IPS DF 6.9 (cell line): ENCODE results near the gene BAZ1B.
A peak's percentile ranks its signal among the peaks of the same experiment; 100 is the strongest.
"Not testable (repeated sequence)": the region's sequence is repeated elsewhere in the genome, so short reads cannot be mapped to it uniquely, and the experiment has no call there.

Experiments
- DNase-seq: peaks from one replicate; pipeline ENCODE4 v3.0.0-alpha.2; 2013; ENCODE audit warnings: low read depth, low spot score
- H3K27ac ChIP-seq: one replicate; pipeline ENCODE4 v1.5.1; 2013; ENCODE audit warnings: low read length, control low read depth
- H3K27me3 ChIP-seq: 2 replicates; pipeline ENCODE4 v1.6.1; 2013; ENCODE audit warnings: mild to moderate bottlenecking, low read length; ENCODE audit not compliant: control insufficient read depth, insufficient read depth
- H3K36me3 ChIP-seq: 2 replicates; pipeline ENCODE4 v1.6.1; 2013; ENCODE audit warnings: low read length; ENCODE audit not compliant: control insufficient read depth, insufficient read depth
- H3K4me1 ChIP-seq: 2 replicates; pipeline ENCODE4 v1.6.1; 2013; ENCODE audit warnings: low read length; ENCODE audit not compliant: control insufficient read depth, insufficient read depth
- H3K4me3 ChIP-seq: 2 replicates; pipeline ENCODE4 v1.5.1; 2013; ENCODE audit warnings: mild to moderate bottlenecking, low read length
- H3K9me3 ChIP-seq: 2 replicates; pipeline ENCODE4 v1.6.1; 2013; ENCODE audit warnings: low read length, inconsistent platforms; ENCODE audit not compliant: control insufficient read depth, insufficient read depth
- WGBS: extraction: QIAGEN DNeasy Blood & Tissue Kit; methylation state at CpG from one replicate; pipeline ENCODE4 v1.1.7; 2013; ENCODE audit warnings: mixed read lengths, missing lambda C conversion rate; ENCODE audit not compliant: insufficient read length, insufficient coverage; 5-methylcytosine and 5-hydroxymethylcytosine counted together

BAZ1B gene

DNA sequence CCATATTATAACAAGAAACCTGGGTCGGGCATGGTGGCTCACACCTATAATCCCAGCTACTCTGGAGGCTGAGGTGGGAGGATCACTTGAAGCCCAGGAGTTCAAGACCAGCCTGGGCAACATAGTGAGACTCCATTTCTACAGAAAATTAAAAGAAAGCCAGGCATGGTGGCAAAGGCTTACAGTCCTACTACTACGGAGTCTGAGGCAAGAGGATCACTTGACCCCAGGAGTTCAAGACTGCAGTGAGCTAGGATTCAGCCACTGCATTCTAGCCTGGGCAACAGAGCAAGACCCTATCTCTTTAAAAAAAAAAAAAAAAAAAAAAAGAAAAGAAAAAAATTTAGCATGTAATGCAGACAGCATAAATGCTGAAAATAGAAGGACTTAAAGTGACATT, 16.4 kb upstream of the BAZ1B start:
- DNase-seq, H3K4me3 ChIP-seq, H3K36me3 ChIP-seq, H3K27ac ChIP-seq, H3K9me3 ChIP-seq, H3K4me1 ChIP-seq, H3K27me3 ChIP-seq: not testable (repeated sequence)
- WGBS: no CpG with 5 or more reads among the region's 2 CpGs

GRCh38 chr7:73537051-73537450, 15.0 kb upstream of the BAZ1B start:
- H3K36me3 ChIP-seq: peaks cover 7% of the 10 kb centered on the region; the same call in 1 of the 2 replicates
- WGBS: no CpG with 5 or more reads among the region's 16 CpGs

GRCh38 chr7:73536479-73536878, 14.4 kb upstream of the BAZ1B start:
- no peaks in the 10 kb centered on the region for H3K27me3 ChIP-seq
- no peak for DNase-seq
- WGBS: no CpG with 5 or more reads among the region's 5 CpGs
- H3K9me3 ChIP-seq: no peaks in the 10 kb centered on the region
- H3K36me3 ChIP-seq: peaks cover 7% of the 10 kb centered on the region; the same call in 1 of the 2 replicates
- H3K4me3 ChIP-seq: no peak overlapping the region
- no peaks in the 10 kb centered on the region for H3K4me1 ChIP-seq
- no peak overlapping the region for H3K27ac ChIP-seq

More at GRCh38 chr7:73537051-73537450, 15.0 kb upstream of the BAZ1B start:
- Histone ChIP-seq H3K4me3 (no peak overlapping the region), H3K4me1 (no peaks in the 10 kb centered on the region), H3K27me3 (no peaks in the 10 kb centered on the region), H3K27ac (no peak overlapping the region), H3K9me3 (no peaks in the 10 kb centered on the region)
- DNase-seq: no peak

- DNase-seq, H3K4me3 ChIP-seq, H3K9me3 ChIP-seq, H3K27ac ChIP-seq, H3K4me1 ChIP-seq, H3K36me3 ChIP-seq, H3K27me3 ChIP-seq: not testable (repeated sequence)
- WGBS: no CpG with 5 or more reads among the region's 7 CpGs
Observed at GRCh38 chr7:73535918-73536317, 13.8 kb upstream of the BAZ1B start.

DNA sequence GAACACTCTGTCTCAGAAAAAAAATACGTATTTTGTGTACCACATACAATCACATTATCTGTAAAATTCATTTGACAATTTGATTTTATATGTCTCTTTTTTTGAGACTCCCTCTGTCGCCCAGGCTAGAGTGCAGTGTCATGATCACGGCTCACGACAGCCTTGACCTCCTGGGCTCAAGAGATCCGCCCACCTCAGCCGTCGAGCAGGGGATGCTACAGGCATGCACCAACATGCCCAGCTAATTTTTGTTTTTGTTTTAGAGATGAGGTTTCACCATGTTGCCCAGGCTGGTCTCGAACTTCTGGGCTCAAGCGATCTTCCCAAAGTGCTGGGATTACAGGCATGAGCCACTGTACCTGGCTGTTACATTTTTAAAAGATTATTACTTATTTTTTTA, 11.6 kb upstream of the BAZ1B start:
- Histone ChIP-seq H3K4me3 (no peak overlapping the region), H3K9me3 (no peaks in the 10 kb centered on the region), H3K4me1 (no peaks in the 10 kb centered on the region), H3K36me3 (0 out of 2 replicates have a peak, but pooled peaks cover 4% of the 10 kb centered on the region), H3K27me3 (no peaks in the 10 kb centered on the region), H3K27ac (no peak overlapping the region)
- DNase-seq: no peak
- no CpG with 5 or more reads among the region's 9 CpGs for WGBS

GRCh38 chr7:73532224-73532623, 10.1 kb upstream of the BAZ1B start:
- H3K4me1 ChIP-seq: no peaks in the 10 kb centered on the region
- no CpG with 5 or more reads among the region's 6 CpGs for WGBS
- H3K36me3 ChIP-seq: 0 out of 2 replicates have a peak, but pooled peaks cover 4% of the 10 kb centered on the region
- no peak overlapping the region for H3K27ac ChIP-seq
- H3K9me3 ChIP-seq: no peaks in the 10 kb centered on the region
- H3K4me3 ChIP-seq: no peak overlapping the region
- no peak for DNase-seq
- no peaks in the 10 kb centered on the region for H3K27me3 ChIP-seq

DNA sequence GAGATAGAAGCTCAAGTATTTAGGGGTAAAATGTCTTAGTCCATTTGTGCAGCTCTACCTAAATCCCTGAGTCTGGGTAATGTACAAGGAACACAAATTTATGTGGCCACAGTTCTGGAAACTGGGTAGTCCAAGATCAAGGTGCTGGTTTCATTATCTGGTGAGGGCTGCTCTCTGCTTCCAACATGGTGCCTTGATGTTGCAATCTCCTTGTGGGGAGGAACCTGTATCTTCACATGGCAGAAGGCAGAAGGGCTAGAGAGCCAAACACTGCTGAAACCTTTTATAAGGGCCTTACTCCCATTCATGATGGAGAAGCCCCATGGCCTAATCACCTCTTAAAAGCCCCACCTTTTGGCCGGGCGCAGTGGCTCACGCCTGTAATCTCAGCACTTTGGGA, 8.7 kb upstream of the BAZ1B start:
- no peak for DNase-seq

DNA sequence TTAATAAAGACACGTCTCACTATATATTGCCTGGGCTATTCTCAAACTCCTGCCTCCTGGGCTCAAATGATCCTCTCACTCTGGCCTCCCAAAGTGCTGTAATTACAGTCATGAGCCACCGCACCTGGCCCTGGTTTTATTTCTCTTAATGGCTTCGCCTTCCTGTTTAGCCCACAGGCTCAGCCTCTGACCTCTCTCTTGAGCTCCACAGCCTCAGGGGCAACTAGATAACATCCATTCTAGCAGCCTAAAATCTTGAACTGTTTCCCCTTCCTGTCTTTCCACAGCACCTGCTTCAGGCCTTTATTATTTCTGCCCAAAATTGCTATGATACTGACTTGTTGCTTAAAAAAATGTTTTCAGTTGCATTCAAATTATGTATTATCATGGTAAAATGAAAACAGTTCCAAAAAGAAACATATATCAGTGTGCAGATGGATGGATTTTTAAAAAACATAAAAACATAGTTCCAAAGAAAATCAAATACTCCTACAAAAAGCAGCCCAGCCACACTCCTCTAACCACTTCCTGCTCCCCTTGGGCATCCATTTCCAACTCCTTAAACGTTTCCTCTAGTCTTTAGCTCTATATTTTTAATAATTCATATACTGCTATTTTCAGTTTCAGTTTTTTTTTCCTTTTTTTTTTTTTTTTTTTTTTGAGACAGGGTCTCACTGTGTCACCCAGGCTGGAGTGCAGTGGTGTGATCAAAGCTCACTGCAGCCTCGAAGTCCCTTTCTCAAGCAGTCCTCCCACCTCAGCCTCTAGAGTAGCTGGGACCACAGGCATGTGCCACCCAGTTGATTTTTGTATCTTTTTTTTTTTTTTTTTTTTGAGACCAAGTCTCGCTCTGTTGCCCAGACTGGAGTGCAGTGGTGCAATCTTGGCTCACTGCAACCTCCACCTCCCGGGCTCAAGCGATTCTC, 5.1 kb upstream of the BAZ1B start:
- Histone ChIP-seq H3K27ac (no peak overlapping the region), H3K27me3 (no peaks in the 10 kb centered on the region), H3K9me3 (no peaks in the 10 kb centered on the region), H3K4me3 (no peak overlapping the region), H3K36me3 (no peaks in the 10 kb centered on the region), H3K4me1 (no peaks in the 10 kb centered on the region)
- WGBS: no CpG with 5 or more reads among the region's 8 CpGs
- DNase-seq: no peak

More for the DNA sequence above, 8.7 kb upstream of the BAZ1B start:
- Histone ChIP-seq H3K9me3 (no peaks in the 10 kb centered on the region), H3K27ac (no peak overlapping the region), H3K4me3 (no peak overlapping the region), H3K4me1 (no peaks in the 10 kb centered on the region), H3K27me3 (no peaks in the 10 kb centered on the region), H3K36me3 (no peaks in the 10 kb centered on the region)
- no CpG with 5 or more reads among the region's 3 CpGs for whole genome bisulfite sequencing

DNA sequence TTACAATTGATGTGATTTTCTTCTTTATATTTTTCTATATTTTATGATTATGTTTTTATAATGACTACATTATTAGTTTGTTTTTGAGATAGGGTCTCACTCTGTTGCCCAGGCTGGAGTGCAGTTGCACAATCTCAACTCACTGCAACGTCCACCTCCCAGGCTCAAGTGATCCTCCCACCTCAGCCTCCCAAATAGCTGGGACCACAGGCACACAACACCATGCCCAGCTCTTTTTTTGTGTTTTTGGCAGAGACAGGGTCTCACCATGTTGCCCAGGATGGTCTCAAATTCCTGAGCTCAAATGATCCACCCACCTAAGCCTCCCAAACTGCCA, 4.0 kb upstream of the BAZ1B start:
- not testable (repeated sequence) for H3K4me1 ChIP-seq, H3K27ac ChIP-seq, DNase-seq, H3K27me3 ChIP-seq, H3K4me3 ChIP-seq, H3K36me3 ChIP-seq, H3K9me3 ChIP-seq
- no CpG with 5 or more reads among the region's 1 CpG for WGBS

GRCh38 chr7:73521636-73522104, 423 bp downstream of the BAZ1B start:
- DNase-seq: no peak
- H3K36me3 ChIP-seq: no peaks in the 10 kb centered on the region
- no CpG with 5 or more reads among the region's 62 CpGs for WGBS
- no peaks in the 10 kb centered on the region for H3K9me3 ChIP-seq
- H3K4me3 ChIP-seq: peak overlapping the region; percentile 98
- no peak overlapping the region for H3K27ac ChIP-seq
- H3K27me3 ChIP-seq: no peaks in the 10 kb centered on the region
- no peaks in the 10 kb centered on the region for H3K4me1 ChIP-seq
